Measurements from ENCODE around the gene EIF3D.

EIF3D gene, protein sequence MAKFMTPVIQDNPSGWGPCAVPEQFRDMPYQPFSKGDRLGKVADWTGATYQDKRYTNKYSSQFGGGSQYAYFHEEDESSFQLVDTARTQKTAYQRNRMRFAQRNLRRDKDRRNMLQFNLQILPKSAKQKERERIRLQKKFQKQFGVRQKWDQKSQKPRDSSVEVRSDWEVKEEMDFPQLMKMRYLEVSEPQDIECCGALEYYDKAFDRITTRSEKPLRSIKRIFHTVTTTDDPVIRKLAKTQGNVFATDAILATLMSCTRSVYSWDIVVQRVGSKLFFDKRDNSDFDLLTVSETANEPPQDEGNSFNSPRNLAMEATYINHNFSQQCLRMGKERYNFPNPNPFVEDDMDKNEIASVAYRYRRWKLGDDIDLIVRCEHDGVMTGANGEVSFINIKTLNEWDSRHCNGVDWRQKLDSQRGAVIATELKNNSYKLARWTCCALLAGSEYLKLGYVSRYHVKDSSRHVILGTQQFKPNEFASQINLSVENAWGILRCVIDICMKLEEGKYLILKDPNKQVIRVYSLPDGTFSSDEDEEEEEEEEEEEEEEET

DNA sequence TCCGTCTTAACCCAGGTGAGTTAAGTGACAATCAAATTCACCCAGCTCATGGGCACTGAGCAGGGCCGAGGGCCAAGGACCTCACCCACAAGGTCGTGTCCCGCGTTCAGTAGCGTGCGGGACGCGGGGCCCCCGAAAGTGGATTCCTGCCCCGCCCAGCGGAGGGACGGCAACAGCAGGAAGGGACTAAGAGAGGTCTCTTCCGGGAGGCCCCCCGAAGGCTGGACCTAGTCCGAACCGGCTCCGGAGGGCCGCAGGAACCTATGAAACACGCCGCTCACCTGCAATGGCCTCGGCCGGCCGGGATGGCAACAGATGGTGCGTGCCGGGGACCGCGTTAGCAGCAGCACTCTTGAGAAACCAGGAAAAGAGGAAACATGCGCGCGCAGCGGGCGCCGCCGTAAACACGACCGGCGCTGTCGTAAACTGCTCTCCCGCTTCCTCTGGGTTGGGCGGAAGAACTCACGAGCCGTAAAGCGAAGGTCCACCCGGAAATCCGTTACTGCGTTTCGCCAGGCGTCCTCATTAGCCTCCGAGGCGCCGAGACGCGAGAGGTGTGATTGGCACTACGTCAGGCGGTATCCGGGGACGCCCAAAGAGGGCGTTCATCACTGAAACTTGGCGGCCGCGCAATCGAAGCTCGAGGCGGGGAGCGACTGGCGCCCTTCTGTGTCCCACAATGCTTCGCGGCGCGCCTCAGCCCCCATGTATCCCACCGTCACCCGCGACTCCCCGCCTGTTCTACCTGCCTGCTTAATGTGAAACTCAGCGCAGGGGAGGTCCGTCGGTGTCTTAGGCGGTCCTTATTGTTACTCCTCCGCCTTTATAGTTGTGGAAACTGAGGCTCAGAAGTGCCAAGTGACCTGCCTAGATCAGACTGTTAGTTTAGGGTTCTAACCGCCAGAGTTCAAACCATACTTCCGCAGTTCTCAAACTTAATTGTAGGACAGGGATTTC, at the start of gene EIF3D:
TSS of gene EIF3D (minus strand) at position 372 of the 957 bp plus-strand sequence. CDS start 3,045 bp downstream, outside the sequence.
- Histone ChIP-seq H3K27me3 (ENCODE audit: low read depth, low read length) (no peaks in the 10 kb centered on the region), H2AFZ (ENCODE audit: low read depth, low read length) (peak within 1 kb of the TSS; percentile 57), H3K4me3 (ENCODE audit: low read length) (peak within 1 kb of the TSS; percentile 98), H3K9ac (ENCODE audit: low read length) (peak within 1 kb of the TSS; percentile 98), H3K4me2 (ENCODE audit: low read length) (peak within 1 kb of the TSS; percentile 97), H3K4me1 (ENCODE audit: low read length) (peaks cover 17% of the 10 kb centered on the region), H4K20me1 (ENCODE audit: insufficient read depth, low read length) (peaks cover 21% of the 10 kb centered on the region), H3K9me3 (ENCODE audit: insufficient read depth, low read length) (no peaks in the 10 kb centered on the region), H3K36me3 (replicated peaks; ENCODE audit: low read depth, low read length) (peaks cover 38% of the 10 kb centered on the region), H3K27ac (ENCODE audit: low read length) (peak within 1 kb of the TSS; percentile 83), H3K79me2 (ENCODE audit: low read length) (peaks cover 38% of the 10 kb centered on the region)
- TF ChIP-seq, protein P1, sequence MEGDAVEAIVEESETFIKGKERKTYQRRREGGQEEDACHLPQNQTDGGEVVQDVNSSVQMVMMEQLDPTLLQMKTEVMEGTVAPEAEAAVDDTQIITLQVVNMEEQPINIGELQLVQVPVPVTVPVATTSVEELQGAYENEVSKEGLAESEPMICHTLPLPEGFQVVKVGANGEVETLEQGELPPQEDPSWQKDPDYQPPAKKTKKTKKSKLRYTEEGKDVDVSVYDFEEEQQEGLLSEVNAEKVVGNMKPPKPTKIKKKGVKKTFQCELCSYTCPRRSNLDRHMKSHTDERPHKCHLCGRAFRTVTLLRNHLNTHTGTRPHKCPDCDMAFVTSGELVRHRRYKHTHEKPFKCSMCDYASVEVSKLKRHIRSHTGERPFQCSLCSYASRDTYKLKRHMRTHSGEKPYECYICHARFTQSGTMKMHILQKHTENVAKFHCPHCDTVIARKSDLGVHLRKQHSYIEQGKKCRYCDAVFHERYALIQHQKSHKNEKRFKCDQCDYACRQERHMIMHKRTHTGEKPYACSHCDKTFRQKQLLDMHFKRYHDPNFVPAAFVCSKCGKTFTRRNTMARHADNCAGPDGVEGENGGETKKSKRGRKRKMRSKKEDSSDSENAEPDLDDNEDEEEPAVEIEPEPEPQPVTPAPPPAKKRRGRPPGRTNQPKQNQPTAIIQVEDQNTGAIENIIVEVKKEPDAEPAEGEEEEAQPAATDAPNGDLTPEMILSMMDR (IDR thresholded peaks at IDR 0.05; ENCODE audit: low read depth, low read length) = no peak
- no peak for TF ChIP-seq EZH2phosphoT487 (IDR thresholded peaks at IDR 0.05; ENCODE audit: low read depth)

DNA sequence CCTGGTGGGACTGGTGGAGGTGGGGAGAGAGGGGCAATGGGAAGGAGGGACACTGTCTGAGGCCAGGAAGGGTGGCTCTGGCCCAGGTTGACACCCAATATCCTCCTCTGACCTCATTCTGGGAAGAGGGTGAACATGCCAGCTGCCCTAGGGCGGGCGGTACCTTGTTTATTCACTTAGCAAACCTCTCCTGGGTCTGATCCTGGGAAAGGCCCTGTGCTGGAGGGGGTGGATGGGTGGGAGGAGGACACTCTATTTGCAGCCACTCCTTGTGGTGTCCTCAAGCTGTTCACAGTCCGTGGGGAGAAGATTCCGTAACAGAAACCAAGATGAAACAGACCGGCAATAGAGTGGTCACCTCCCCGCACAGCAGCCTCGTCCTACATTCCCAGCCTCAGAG, 49.7 kb upstream of the EIF3D start:
- Histone ChIP-seq H3K4me2 (ENCODE audit: low read length) (no peak overlapping the region), H3K27ac (ENCODE audit: low read length) (no peak overlapping the region), H3K27me3 (ENCODE audit: low read depth, low read length) (peaks cover 14% of the 10 kb centered on the region), H3K9ac (ENCODE audit: low read length) (no peak overlapping the region), H3K4me3 (ENCODE audit: low read length) (no peak overlapping the region), H4K20me1 (ENCODE audit: insufficient read depth, low read length) (no peaks in the 10 kb centered on the region), H2AFZ (ENCODE audit: low read depth, low read length) (no peak overlapping the region), H3K9me3 (ENCODE audit: insufficient read depth, low read length) (no peaks in the 10 kb centered on the region), H3K4me1 (ENCODE audit: low read length) (no peaks in the 10 kb centered on the region), H3K79me2 (ENCODE audit: low read length) (no peaks in the 10 kb centered on the region), H3K36me3 (replicated peaks; ENCODE audit: low read depth, low read length) (no peaks in the 10 kb centered on the region)
- no peak for TF ChIP-seq EZH2phosphoT487 (IDR thresholded peaks at IDR 0.05; ENCODE audit: low read depth)
- TF ChIP-seq, protein P1 (IDR thresholded peaks at IDR 0.05; ENCODE audit: low read depth, low read length) = no peak

DNA sequence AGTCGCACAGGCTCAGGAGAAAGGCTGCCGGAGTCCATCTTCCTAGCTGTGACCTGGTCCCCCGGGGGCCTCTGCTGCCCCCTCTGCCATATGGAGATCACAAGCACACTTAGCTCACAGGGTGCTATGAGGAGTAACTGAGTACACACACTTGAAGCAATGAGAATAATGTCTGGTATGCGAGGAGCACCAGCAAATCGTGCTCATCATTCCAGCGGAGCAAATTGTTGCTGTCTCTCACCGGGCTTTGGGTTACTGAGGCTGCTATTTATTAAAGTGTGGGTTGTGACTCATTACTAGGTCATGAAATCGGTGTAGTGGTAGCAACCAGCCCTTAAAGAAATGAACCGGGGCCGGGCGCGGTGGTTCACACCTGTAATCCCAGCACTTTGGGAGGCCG, 48.1 kb upstream of the EIF3D start:
- H3K4me2 ChIP-seq (ENCODE audit: low read length) = no peak overlapping the region
- H3K27ac ChIP-seq (ENCODE audit: low read length) = no peak overlapping the region
- no peak overlapping the region for H3K9ac ChIP-seq (ENCODE audit: low read length)
- H4K20me1 ChIP-seq (ENCODE audit: insufficient read depth, low read length) = no peaks in the 10 kb centered on the region
- H3K4me3 ChIP-seq (ENCODE audit: low read length) = no peak overlapping the region
- H3K36me3 ChIP-seq (replicated peaks; ENCODE audit: low read depth, low read length) = no peaks in the 10 kb centered on the region
- no peaks in the 10 kb centered on the region for H3K4me1 ChIP-seq (ENCODE audit: low read length)
- no peaks in the 10 kb centered on the region for H3K9me3 ChIP-seq (ENCODE audit: insufficient read depth, low read length)
- no peak overlapping the region for H2AFZ ChIP-seq (ENCODE audit: low read depth, low read length)
- peaks cover 13% of the 10 kb centered on the region for H3K27me3 ChIP-seq (ENCODE audit: low read depth, low read length)
- H3K79me2 ChIP-seq (ENCODE audit: low read length) = no peaks in the 10 kb centered on the region
- TF ChIP-seq, protein P1 (IDR thresholded peaks at IDR 0.05; ENCODE audit: low read depth, low read length) = no peak

DNA sequence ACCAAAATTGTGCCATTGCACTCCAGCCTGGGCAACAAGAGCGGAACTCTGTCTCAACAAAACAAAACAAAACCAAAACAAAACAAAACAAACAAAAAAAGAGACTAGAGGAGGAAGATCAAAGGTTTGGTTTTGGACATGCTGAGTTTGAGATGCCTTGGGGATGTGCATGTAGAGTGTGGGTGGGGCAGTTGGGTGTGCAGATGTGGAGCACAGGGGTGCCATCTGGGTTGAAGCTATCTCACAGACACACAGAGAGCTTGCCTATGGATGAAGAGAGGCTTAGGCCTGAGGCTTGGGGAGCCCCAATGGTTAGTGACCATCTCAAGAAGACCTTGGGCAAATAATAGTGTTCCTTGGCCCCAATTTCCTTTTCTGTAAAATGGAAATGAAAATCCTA, 45.8 kb upstream of the EIF3D start:
- H2AFZ ChIP-seq (ENCODE audit: low read depth, low read length) = no peak overlapping the region
- no peak overlapping the region for H3K9ac ChIP-seq (ENCODE audit: low read length)
- no peaks in the 10 kb centered on the region for H3K4me1 ChIP-seq (ENCODE audit: low read length)
- H4K20me1 ChIP-seq (ENCODE audit: insufficient read depth, low read length) = no peaks in the 10 kb centered on the region
- no peak for TF ChIP-seq EZH2phosphoT487 (IDR thresholded peaks at IDR 0.05; ENCODE audit: low read depth)
- TF ChIP-seq, protein P1 (IDR thresholded peaks at IDR 0.05; ENCODE audit: low read depth, low read length) = no peak
- peaks cover 9% of the 10 kb centered on the region for H3K27me3 ChIP-seq (ENCODE audit: low read depth, low read length)
- no peak overlapping the region for H3K4me2 ChIP-seq (ENCODE audit: low read length)
- no peaks in the 10 kb centered on the region for H3K79me2 ChIP-seq (ENCODE audit: low read length)
- no peak overlapping the region for H3K27ac ChIP-seq (ENCODE audit: low read length)
- H3K9me3 ChIP-seq (ENCODE audit: insufficient read depth, low read length) = no peaks in the 10 kb centered on the region
- H3K36me3 ChIP-seq (replicated peaks; ENCODE audit: low read depth, low read length) = no peaks in the 10 kb centered on the region
- H3K4me3 ChIP-seq (ENCODE audit: low read length) = no peak overlapping the region

Data from OCI-LY3 (cell line).